NCI-H748 treated with DMSO at 0.1 percent for 48 hours (cell line): Measurements from ENCODE around the gene PRKCI.
A peak's percentile ranks its signal among the peaks of the same experiment; 100 is the strongest.
"Not testable (repeated sequence)": the region's sequence is repeated elsewhere in the genome, so short reads cannot be mapped to it uniquely, and the experiment has no call there.

Experiments
- DNase-seq: peaks from one replicate; lab custom pipeline; 2025; lab: John Stamatoyannopoulos, UW

The PRKCI gene

DNA sequence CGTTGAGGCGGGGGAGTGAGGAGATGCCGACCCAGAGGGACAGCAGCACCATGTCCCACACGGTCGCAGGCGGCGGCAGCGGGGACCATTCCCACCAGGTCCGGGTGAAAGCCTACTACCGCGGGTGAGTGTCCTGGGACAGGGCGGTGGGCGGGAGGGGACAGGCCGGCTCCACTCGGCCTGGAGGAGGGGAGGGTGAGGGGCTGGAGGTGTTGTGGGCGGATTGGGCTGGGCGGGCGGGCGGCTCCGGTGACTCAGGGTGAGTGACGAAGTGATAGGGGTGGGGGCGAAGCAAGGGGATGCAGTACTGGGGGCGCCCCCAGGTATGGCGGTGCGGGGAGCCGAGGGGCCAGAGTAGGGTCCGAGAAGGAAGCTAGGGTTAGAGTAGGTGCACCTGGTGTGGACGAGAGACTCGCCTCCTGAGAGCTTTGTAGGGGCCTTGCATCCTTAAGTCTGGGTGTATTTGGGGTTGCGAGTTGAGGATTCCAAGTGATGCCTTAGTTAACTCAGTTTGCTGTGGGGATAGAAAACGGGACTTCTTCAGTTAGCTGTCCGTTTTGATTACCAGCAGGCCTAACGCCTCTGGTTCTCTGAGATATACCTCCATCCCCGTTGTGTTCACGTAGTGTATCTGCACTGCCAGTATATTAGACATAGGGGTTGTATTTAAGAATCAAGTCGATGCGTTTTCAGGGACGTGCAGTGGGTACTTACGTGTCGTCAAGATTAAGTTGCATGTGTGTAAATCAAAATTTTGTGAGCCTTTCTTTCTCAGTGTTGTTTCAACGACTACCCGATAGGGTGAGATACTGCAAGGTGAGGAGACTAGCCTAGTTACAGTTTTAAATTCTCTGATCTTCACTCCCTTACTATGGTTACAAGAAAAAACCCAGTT lies 670 bp downstream of the PRKCI start:
- DNase-seq, result no peak

DNA sequence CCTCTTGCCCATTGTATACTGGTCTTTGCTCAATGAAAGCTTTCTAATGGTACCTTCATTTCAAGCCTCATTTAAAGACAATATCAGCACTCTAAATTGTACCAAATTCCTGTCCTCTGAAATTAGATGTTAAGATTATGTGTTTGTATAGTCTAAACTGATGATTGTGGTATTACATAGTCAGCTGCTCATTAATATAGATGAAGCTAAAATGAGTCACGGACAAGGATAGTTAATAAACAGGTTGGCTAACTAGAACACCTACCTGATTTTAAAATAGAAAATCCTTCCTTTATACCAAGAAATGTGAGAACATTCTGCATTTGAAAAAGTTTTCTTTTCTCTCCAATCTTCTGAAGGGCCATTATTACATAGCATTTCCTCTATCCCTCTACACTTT lies 2.9 kb downstream of the PRKCI start:
- DNase-seq, result no peak

DNA sequence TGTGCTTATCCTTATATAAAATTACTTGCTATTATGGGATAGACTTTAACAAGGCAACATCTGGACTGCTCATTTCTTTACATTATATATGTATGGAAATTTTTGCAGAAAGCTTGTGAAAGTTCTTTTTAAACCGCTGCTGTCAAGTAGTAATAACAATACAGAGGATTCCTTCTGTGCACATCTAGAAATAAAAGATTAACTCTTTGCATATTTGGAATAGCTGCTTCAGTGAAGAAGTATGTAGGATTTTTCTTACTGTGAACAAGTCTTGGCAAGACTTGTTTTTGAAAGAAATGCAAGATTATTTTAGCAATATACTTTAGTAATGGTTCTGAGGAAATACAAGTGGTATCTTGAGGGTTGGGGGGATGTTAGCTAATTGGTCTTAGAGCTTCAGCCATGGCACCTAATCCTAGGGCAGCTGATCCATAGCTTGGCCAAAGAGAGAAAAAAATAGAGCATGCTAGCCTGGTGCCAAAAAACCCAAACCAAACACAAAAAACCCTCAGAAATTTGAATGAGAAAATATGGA lies 4.3 kb downstream of the PRKCI start:
- no peak for DNase-seq

DNA sequence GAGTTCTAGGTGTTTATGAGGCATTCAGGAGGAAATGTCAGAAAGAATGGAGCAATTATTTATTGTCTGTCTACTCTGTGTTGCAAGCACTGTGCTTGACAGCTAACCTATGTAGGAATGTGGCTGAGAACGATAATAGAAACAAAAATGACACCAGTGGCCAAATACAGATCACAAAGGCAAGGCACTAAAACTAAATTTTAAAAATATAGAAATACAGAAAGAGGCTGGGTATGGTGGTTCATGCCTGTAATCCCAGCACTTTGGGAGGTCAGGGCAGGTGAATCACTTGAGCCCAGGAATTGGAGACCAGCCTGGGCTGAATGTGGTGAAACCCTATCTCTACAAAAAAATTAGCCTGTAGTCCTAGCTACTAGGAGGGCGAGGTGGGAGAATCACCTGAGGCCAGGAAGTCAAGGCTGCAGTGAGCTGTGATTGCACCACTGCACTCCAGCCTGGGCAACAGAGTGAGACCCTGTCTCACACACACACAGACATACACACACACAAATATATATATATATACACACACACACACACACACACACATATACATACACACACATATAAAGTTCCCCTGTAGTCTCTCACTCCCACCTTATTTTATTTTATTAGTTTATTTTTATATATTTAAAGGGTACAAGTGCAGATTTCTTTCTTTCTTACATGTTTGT lies 6.0 kb downstream of the PRKCI start:
- DNase-seq, result no peak

DNA sequence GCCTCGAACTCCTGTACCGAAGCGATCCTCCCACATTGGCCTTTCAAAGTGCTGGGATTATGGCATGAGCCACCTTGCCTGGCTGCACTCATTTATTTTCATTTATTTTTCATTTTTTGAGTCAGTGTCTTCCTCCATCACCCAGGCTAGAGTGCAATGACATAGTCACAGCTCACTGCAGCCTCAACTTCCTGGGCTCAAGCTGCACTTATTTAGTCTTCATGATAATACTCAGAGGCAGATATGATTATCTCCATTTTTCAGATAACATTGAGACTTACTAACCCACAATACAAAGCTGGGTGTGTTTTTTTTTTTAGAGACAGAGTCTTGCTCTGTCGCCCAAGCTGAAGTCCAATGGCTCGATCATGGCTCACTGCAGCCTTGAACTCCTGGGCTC lies 10.0 kb downstream of the PRKCI start:
- no peak for DNase-seq

DNA sequence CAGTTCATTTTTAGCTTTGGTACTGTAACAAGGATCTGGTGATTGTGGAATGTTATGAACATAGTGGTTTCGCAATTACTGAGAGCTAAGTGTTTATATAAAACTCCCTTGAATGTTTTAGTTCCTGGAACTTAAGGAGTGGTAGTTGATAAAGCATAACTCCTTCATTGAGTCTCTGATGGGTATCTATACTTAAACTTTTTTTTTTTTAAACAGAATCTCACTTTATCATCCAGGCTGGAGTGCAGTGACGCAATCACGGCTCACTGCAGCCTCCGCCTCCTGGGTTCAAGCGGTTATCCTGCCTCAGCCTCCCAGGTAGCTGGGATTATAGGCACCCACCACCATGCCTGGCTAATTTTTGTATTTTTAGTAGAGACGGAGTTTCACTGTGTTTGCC lies 11.3 kb downstream of the PRKCI start:
- DNase-seq, result no peak

DNA sequence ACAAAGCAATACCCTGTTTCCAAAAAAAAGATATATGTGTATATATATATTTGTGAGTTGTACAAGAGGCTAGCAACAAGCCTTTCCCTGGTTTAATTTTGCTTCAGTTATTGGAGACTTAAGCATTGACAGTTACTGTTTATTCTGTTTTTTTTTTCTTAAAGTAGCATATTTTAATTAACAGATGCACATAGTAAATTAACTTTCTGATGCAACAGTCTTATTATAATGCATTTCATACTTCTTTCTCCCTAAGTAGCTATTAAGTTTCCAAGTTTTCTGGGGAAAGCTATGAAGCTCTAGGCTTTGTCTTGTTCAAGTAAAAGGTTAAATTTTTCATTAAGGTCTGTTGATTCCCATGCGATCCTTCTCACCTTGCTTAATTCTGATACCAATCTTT lies 17.9 kb downstream of the PRKCI start:
- DNase-seq, result no peak

DNA sequence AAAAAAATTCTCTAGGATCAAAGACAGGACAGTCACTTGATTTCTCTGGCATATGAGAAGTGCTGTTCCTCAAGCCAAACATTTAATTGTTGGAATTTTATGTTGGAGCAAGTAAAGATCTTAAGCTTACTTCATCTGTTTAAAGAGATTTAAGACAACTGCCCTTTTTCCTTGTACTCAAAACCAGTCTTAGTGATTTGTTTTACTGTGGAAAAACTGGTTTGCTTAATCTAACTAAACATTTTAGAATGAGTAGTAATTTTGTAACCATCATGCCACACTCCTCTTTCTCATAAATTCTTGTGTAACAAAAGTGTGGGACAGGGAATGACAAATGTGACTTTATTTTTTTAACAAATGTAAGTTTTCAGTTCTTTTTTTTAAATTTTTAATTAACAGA lies 18.4 kb downstream of the PRKCI start:
- DNase-seq, result no peak

DNA sequence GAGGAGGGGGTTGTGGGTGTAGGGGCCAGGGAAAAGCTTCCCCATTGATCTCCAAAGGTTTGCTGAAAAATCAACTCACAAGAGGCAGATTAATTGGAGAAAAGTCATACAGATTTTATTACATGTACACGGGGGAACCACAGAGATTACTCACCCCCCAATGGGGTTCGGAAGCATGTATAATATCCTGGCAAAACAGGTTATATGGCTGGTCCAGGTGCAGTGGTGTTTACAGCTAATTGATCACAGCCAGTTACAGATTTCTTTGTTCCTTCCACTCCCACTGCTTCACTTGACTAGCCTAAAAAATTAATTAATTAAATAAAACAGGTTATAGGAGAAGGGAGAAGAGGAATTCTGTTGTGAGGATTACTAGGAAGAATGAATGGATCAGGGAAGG lies 22.4 kb downstream of the PRKCI start:
- peak; percentile 4 for DNase-seq

DNA sequence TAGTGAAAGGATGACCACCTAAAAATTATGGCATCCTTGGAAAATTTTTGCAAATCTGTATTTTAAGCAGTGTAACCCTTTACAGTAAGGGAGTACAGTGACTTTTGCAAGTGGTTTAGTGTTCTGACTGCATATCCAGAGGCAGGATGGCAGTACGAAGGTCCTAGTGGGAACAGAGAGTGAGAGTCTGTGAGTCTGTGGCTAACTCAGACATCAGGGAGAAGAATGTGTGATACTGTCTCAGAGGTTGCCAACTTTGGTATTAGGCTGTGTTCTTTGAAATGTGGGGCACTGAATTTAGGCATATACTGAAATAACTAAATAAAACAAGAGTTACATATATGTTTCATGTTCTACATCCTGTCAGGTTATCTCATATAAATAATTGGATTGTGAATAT lies 25.7 kb downstream of the PRKCI start:
- DNase-seq, result no peak

DNA sequence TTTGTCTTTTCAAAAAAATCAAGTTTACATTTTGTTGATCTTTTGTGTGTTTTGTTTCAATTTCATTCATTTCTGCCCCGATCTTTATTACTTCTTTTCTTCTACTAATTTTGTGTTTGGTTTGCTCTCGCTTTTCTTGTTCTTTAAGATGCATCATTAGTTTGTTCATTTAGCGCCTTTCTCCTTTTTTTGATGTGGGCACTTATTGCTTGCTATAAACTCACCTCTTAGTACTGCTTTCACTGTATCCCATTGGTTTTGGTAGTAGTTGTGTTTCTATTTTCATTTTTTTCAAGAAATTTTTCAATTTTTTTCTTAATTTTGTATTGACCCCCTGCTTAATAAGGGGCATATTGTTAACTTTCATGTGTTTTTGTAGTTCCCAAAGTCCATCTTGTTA lies 34.4 kb downstream of the PRKCI start:
- no peak for DNase-seq

DNA sequence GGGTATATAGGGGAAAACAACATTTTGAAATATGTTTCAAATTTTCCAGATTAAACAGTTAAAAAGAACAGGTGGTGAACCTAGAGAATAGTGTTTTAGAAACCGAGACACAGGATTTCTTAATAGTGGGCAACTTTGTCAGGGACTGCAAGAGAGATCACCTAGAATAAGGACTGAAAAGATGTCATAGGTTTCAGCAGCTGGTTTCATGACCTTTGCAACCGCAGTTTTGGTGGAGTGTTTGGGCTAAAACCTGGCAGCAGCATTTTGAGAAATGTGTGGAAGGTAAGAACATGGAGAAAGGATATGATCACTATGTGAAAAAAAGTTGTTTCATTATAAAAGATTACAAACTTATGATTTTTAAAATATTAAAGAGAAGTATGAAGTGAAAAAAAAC lies 34.9 kb downstream of the PRKCI start:
- DNase-seq, result no peak

DNA sequence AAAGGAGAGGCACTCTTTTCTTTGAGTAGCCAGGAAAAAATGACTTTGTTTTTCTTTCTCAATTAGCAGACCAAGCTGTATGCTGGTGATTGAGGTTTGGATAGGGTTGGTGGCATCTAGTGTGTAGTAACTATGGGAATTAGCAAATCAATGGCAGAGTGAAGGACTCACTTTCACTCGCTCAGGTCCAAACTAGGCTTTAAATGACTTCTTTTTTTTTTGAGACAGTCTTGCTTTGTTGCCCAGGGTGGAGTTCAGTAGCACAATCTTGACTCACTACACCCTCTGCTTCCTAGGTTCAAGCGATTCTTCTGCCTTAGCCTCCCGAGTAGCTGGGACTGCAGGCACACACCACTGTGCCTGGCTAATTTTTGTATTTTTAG lies 35.9 kb downstream of the PRKCI start:
- DNase-seq, result no peak

DNA sequence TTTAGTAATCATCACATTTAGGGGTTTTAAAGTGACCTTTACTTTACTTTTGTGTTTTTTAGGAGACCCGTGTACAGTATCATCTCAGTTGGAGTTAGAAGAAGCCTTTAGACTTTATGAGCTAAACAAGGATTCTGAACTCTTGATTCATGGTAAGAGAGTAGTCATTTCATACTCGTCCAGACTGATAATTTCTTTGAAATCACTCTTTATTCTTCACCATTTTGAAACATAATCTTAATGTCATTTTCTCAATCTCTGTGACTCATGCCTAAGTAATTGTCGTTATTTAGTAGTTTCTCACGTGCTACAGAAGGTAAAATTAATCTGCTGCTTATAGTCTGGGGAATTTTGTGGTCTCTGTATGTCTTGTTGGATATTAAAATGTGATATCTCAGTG lies 37.7 kb downstream of the PRKCI start:
- no peak for DNase-seq

DNA sequence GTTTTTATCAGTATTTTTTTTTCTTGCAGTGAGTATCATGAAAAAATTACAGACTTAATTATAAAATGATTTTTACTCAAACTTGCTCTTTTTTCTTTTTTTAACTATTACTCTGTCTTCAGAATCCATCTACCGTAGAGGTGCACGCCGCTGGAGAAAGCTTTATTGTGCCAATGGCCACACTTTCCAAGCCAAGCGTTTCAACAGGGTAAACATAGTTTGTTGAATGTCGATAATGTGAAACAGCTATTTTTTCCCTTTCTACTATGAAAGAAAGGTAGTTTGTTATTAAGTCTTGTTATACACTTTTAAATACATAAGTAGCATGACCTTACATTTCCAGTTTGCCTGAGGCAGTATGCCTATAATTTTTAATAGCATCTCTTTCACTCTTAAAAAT lies 45.6 kb downstream of the PRKCI start:
- no peak for DNase-seq

DNA sequence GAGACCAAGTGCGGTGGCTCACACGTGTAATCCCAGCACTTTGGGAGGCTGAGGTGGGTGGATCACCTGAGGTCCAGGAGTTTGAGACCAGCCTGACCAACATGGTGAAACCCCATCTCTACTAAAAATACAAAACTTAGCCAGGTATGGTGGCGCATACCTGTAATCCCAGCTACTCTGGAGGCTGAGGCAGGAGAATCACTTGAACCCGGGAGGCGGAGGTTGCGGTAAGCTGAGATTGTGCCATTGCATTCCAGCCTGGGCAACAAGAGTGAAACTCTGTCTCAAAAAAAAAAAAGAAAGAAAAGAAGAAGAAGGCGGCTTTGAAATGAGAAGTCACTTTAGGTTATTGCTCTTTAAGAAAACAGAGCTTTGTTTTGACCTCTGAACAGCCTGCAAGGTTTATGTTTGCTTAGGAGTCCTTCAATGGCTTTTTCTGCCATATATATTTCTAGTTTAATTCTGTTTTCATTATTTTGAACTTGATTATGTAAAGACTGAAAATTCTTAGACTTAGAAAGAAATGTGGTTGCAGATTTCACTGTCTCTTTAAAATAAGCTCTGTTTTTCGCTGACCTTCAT lies 47.5 kb downstream of the PRKCI start:
- DNase-seq, result not testable (repeated sequence)

DNA sequence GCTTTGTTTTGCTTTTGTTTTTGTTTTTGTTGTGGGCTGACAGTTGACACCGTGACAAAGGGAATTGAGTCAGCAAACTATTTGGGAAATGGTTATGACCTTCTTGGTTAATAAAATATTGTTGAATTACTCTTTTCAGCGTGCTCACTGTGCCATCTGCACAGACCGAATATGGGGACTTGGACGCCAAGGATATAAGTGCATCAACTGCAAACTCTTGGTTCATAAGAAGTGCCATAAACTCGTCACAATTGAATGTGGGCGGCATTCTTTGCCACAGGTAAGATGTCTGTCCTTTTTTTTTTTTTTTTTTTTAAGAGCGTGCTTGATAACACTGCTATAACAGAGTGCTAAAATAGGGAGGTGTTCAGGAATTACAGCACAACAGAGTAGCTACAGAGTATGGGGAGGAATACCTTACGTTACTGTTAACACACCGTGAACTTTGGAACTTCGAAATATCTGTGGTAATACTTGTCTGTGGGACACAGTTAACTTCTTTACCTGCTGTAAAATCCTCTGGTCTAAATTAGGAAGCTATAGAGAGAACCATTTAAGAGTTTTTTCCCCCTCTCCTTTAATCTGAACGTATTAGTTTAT lies 48.2 kb downstream of the PRKCI start:
- DNase-seq, result no peak

DNA sequence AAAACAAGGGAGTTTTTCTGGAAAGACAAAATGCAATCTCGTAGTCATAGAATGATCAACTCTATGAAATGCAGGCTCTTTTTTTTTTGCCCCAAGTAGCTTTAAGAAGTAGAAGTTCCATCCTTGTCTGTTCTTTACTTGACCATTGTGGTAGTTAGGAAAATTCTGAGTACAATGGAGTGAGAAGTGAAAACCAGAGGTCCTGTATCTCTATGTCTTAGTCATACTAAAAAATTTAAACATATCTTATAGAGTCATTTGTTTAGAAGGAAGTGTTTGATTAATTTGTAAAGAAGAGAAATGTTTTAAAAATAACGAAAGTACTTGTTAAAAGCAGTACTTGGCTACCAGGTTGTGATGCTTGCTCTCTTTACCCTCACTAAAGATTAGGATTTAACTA lies 52.4 kb downstream of the PRKCI start:
- DNase-seq, result no peak

DNA sequence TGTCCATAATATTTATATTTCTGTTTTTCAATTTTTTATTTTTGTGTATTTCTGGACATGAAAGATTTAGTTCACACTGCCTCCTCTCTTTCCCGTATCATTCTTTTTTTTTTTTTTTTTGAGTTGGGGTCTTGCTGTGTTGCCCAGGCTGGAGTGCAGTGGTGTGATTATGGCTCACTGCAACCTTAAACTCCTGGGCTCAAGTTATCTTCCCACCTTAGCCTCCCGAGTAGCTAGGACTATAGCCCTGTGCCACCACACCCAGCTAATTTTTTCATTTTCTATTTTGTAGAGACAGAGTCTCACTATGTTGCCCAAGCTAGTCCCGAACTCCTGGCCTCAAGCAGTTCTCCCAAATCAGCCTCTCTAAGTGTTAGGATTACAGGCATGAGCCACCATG lies 53.6 kb downstream of the PRKCI start:
- DNase-seq, result no peak

DNA sequence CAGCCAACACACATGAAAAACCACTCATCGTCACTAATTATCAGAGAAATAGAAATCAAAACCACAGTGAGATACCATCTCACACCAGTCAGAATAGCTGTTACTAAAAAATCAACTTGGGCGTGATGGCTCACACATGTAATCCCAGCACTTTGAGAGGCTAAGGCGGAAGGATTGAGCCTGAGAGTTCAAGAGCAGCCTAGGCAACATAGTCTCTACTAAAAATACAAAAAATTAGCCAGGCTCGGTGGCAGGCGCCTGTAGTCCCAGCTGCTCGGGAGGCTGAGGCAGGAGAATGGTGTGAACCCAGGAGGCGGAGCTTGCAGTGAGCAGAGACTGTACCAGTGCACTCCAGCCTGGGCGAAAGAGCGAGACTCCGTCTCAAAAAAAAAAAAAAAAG lies 55.1 kb downstream of the PRKCI start:
- not testable (repeated sequence) for DNase-seq

DNA sequence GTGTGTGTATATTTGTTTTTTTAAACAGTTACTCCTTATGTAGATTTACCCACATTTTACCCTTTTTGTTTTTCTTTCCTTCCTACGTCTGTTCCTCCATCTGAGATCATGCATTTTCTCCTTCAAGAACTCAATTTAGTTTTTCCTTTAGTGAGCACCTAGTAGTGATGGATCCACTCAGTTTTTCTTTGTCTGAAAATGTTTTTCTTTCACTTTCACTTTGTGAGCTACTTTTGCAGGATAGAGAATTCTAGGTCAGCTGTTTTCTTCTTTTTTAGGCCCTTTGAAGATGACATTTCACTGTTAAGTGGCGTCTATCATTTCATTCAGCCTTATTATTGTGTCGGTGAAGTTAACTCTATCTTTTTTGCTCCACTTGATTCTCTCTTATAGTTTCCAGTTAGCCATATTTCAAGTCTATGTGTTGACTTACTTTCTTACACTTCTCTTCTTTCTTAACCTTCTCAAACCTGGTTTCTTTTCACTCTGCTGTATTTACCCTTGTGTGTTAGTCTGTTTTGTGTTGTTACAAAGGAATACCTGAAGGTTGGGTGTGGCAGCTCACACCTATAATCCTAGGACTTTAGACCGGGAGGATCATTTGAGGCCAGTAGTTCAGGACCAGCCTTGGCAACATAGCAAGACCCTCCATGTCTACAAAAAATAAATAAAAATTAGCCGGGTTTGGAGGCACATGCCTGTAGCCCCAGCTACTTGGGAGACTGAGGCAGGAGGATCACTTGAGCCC lies 55.8 kb downstream of the PRKCI start:
- DNase-seq, result no peak

DNA sequence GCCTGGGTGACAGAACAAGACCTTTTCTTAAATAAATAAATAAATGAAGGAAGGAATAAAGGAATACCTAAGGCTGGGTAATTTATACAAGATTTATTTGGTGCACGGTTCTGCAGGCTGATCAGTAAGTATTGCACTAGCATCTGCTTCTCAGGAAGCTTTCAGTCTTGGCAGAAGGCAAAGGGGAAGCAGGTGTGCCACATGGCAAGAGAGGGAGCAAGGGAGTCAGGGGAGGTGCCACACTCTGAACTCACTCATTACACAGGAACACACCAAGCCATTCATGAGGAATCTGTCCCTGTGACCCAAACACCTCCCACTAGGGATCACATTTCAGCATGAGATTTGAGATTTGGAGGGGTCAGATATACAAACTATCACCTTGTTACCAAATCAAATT lies 56.4 kb downstream of the PRKCI start:
- no peak for DNase-seq
